GM19395 (cell line): ENCODE results near the gene PNMA6A.
"Not testable (repeated sequence)": the region's sequence is repeated elsewhere in the genome, so short reads cannot be mapped to it uniquely, and the experiment has no call there.

Experiments
- ATAC-seq: cut with Tn5 transposase; IDR thresholded peaks from one replicate; pipeline ENCODE4 v1.9.1; 2021; ENCODE audit warnings: mild to moderate bottlenecking, moderate library complexity; ENCODE audit not compliant: unreplicated experiment

Gene PNMA6A

GRCh38 chrX:153071909-153072583 is at the start of gene PNMA6A:
PNMA6A (plus strand) TSS chrX:153072454; CDS start chrX:153073063, 609 bp downstream.
- ATAC-seq: not testable (repeated sequence)

GRCh38 chrX:153026501-153026900 is 45.8 kb upstream of the PNMA6A start:
- ATAC-seq: not testable (repeated sequence)

- ATAC-seq: not testable (repeated sequence)
These were observed 43.8 kb upstream of the PNMA6A start for GRCh38 chrX:153028487-153028886.

DNA sequence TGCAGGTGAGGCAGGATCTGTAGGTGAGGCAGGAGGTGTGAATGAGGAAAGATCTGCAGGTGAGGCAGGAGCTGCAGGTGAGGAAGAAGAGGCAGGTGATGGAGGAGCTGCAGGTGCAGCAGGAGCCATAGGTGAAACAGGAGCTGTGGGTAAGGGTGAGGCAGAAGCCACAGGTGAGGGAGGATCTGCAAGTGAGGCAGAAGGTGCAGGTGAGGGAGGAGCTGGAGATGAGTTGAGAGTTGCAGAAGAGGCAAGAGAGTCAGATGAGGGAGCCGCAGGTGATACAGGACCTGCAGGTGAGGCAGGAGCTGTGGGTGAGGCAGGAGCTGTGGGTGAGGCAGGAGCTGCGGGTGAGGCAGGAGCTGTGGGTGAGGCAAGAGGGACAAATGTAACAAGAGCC is 43.1 kb upstream of the PNMA6A start:
- no peak for ATAC-seq

GRCh38 chrX:153029875-153030274 is 42.4 kb upstream of the PNMA6A start:
- no peak for ATAC-seq

- no peak for ATAC-seq
These were observed 41.5 kb upstream of the PNMA6A start for GRCh38 chrX:153030801-153031200.

DNA sequence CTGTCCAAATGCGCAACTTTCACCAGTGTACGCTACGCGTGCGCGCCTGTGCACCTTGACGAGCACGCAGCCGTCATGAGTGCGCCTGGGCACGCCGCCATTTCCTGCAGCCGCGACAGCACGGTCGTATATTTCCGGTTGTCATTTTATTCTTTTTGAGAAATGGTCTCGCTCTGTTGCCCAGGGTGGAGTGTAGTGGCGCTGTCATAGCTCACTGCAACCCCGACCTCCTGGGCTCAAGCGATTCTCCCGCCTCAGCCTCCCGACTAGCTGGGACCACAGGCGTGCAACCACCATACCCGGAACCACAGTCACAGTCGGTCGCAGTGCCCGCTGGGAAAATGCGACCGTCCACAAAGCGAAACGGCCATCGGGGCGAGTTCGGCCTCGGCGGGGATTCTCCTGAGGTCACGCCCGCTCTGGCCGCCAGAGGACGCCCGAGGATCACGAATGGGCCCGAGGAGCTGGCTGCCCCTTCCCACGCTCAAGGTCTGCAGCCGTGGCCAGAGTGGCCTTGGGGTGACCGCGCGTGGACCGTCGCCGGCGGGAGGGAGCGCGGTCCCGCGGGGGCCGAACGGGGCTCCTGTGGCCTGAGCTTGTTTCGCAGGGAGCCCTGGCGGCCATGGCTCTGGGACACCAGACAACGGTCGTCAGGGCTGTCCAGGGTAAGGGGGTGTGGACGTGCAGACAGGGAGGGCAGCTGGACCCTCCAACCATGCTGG is 39.7 kb upstream of the PNMA6A start:
- ATAC-seq: peak; percentile 77

- no peak for ATAC-seq
These were observed 23.2 kb upstream of the PNMA6A start for GRCh38 chrX:153049093-153049492.

DNA sequence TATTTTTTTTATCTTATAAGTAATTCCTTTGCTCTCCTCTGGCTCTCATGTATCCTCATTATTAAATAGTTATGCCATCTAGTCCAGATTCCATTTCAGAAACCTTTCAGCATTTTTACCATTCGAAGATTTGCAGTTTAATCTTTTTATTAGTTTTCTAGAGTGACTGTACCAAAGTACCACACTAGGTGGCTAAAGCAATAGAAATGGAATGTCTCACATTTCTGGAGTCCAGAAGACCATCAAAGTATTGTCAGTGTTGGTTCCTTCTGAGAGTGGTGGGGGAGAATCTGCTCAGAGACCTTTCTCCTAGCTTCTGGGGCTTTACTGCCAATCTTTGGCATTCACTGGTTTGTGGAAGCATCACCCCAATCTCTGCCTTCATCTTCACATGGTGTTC is 19.7 kb upstream of the PNMA6A start:
- no peak for ATAC-seq

- no peak for ATAC-seq
These were observed 16.1 kb upstream of the PNMA6A start, which contains the start of gene PNMA3 for GRCh38 chrX:153055871-153056749. PNMA3 (plus strand) TSS chrX:153056470; CDS start chrX:153057056, 586 bp downstream.

GRCh38 chrX:153057281-153057680 is 15.0 kb upstream of the PNMA6A start:
- no peak for ATAC-seq

DNA sequence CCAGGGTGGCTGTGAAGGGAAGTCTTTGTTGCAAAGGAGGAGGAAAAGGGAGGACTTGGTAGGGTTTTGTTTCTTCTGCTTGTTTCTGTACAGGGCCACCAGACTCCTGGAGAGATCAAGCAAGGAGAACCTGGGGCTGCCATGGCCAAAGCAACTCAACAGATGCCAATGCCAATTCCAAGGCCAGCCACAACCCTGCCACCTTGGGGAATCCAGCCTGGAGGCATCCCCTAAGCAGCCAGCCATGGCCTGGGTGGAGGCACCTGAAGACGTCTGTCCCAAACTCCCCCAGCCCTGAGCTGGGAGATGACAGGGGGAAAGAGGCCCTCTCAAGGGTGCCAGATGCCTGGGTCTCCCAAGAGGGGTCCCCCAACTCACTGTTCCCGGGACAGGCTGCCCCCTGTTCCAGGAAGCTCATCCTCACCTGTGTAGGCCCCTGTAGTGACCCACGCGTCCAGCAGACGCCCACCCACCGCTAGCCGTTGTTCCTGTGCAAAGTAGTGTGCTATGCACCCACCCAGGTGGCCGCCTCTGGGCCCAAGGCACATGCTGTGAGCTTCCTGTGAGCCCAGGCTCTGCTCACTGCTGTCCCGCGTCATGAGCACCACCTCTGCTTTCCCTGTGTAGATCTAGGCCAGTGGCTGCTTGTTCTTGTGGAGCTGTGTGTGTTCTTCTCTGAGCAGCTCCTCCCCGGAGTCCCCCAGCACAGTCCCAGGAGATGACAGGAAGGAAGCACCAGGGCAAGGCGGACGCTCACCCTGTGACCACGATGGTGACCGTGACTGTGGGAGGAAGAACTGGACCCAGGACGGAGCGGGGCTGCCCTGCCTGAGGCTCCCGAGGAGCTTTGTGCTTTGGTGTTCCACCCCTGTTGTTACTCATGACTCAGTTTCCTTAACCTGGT is 12.8 kb upstream of the PNMA6A start:
- ATAC-seq: no peak

- no peak for ATAC-seq
These were observed 12.2 kb upstream of the PNMA6A start for GRCh38 chrX:153060095-153060445.

GRCh38 chrX:153061732-153062131 is 10.5 kb upstream of the PNMA6A start:
- ATAC-seq: no peak

- ATAC-seq: no peak
These were observed 8.9 kb upstream of the PNMA6A start for GRCh38 chrX:153063315-153063714.

GRCh38 chrX:153064061-153064460 is 8.2 kb upstream of the PNMA6A start:
- ATAC-seq: no peak

- no peak for ATAC-seq
These were observed 6.9 kb upstream of the PNMA6A start for GRCh38 chrX:153065389-153065788.

DNA sequence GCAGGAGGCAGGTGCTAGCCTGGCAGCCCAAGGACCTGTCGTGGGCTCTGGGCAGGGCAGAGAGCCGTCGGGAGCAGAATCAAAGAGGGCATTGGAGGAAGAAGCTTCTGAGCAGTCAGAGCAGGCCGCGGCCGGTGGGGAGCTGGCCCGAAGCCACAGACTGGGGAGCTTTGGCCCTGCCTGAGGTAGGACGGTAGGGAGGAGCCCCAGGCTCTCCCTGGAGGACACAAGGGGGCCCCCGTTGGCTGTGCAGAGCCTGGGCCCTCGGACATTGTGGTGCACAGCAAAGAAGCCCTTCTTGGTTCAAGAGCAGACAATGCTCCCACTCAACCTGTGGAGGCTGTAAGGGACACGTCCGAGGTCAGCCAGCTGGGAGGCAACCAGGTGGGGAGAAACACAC is 5.9 kb upstream of the PNMA6A start:
- not testable (repeated sequence) for ATAC-seq

DNA sequence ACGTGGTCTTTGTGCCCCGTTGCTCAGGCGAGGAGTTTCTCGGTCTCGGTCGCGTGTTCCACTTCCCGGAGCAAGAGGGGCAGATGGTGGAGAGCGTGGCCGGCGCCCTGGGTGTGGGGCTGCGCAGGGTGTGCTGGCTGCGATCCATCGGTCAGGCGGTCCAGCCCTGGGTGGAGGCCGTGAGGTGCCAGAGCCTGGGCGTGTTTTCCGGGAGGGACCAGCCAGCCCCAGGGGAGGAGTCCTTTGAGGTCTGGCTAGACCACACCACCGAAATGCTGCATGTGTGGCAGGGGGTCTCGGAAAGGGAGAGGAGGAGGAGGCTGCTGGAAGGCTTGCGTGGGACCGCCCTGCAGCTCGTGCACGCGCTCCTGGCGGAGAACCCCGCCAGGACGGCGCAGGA is 1.1 kb downstream of the PNMA6A start:
- ATAC-seq: not testable (repeated sequence)

- no peak for ATAC-seq
These were observed 2.1 kb downstream of the PNMA6A start for GRCh38 chrX:153074262-153074899.
